Peyer's patch (tissue), 4 donors: ENCODE results near the gene SLC4A3. TPM values are rescaled to one million over a fixed set of nuclear protein-coding genes. Genes with fewer than 3 reads are reported as not detected.

Experiments used
- DNase-seq, 3 donors: peaks; one replicate each; pipeline ENCODE4 v3.0.0-alpha.2; 2017 to 2019
- H3K27ac ChIP-seq, 4 donors: fragments of 200-600 bp; sonication (generic); one replicate each; pipeline ENCODE4 v1.5.1; 2016 to 2019
- H3K27me3 ChIP-seq, 2 donors: fragments of 200-600 bp; sonication (generic); one replicate each; pipeline ENCODE4 v1.5.1; 2019
- H3K36me3 ChIP-seq, 3 donors: fragments of 200-600 bp; sonication (generic); one replicate each; pipeline ENCODE4 v1.5.1; 2016 to 2019
- H3K4me1 ChIP-seq, 4 donors: fragments of 200-600 bp; sonication (generic); one replicate each; pipeline ENCODE4 v1.5.1; 2016 to 2019
- H3K4me3 ChIP-seq, 4 donors: fragments of 200-600 bp; sonication (generic); 1 replicate in 3 of 4; 2 replicates in 1 of 4; pipeline ENCODE4 v1.5.1; 2016 to 2019; ENCODE audit warnings: mild to moderate bottlenecking in 1 of 4
- H3K9me3 ChIP-seq, 4 donors: fragments of 200-600 bp; sonication (generic); one replicate each; pipeline ENCODE4 v1.5.1; 2016 to 2019; ENCODE audit warnings: mild to moderate bottlenecking in 1 of 4
- CTCF ChIP-seq, 6 experiments: fragments of 450-650 bp in 4 of 6; fragments of 200-600 bp in 2 of 6; sonication (generic) in 1 of 6; IDR thresholded peaks; one replicate each; pipeline ENCODE4 v1.5.1; 2017 to 2019; ENCODE audit warnings: antibody characterized with exemption in 6 of 6, mild to moderate bottlenecking in 3 of 6, moderate library complexity in 1 of 6
- POLR2A ChIP-seq, 2 donors: fragments of 450-650 bp; IDR thresholded peaks; one replicate each; pipeline ENCODE4 v1.5.1; 2017; ENCODE audit warnings: antibody characterized with exemption in 2 of 2, mild to moderate bottlenecking in 2 of 2, moderate library complexity in 2 of 2
- total RNA-seq, 4 donors: library from RNA; depleted of rRNA; stranded (reverse); fragments of >200 nt; gene quantifications; one replicate each; pipeline ENCODE4 v1.1.0, GENCODE V29; 2016

SLC4A3 gene
- total RNA-seq, 4 donors from 2014 or later = 0.57 to 8.1 TPM; not detected in 2

- no peak for DNase-seq
- Histone ChIP-seq H3K4me1 (peaks cover 0 to 6% (median 3%) of the 10 kb centered on the region in 4 donors), H3K36me3 (peaks cover 0 to 72% (median 0%) of the 10 kb centered on the region in 3 donors), H3K27me3 (no peaks in the 10 kb centered on the region), H3K4me3 (no peak overlapping the region), H3K27ac (no peak overlapping the region), H3K9me3 (no peaks in the 10 kb centered on the region)
- no peak for TF ChIP-seq CTCF (IDR thresholded peaks at IDR 0.05)
- no peak for TF ChIP-seq POLR2A (IDR thresholded peaks at IDR 0.05)
Measured at GRCh38 chr2:219611306-219611705, 16.1 kb upstream of the SLC4A3 start.

- Histone ChIP-seq H3K9me3 (no peaks in the 10 kb centered on the region), H3K27me3 (no peaks in the 10 kb centered on the region), H3K36me3 (peaks cover 0 to 64% (median 0%) of the 10 kb centered on the region in 3 donors), H3K27ac (no peak overlapping the region), H3K4me1 (peaks cover 0 to 6% (median 3%) of the 10 kb centered on the region in 4 donors), H3K4me3 (no peak overlapping the region)
- TF ChIP-seq CTCF (IDR thresholded peaks at IDR 0.05) (no peak), POLR2A (IDR thresholded peaks at IDR 0.05) (no peak)
- DNase-seq = no peak
Measured at GRCh38 chr2:219611866-219612576, 15.4 kb upstream of the SLC4A3 start.

- Histone ChIP-seq H3K4me1 (peaks cover 0 to 6% (median 3%) of the 10 kb centered on the region in 4 donors), H3K36me3 (peaks cover 0 to 57% (median 0%) of the 10 kb centered on the region in 3 donors), H3K9me3 (no peaks in the 10 kb centered on the region), H3K27ac (no peak overlapping the region), H3K27me3 (no peaks in the 10 kb centered on the region), H3K4me3 (no peak overlapping the region)
- TF ChIP-seq POLR2A (IDR thresholded peaks at IDR 0.05) (no peak), CTCF (IDR thresholded peaks at IDR 0.05) (no peak)
- DNase-seq = peak in 2 of 3 donors; percentile 78 to 79
Measured at GRCh38 chr2:219612577-219613286, 14.7 kb upstream of the SLC4A3 start.

GRCh38 chr2:219613461-219614070 is 13.9 kb upstream of the SLC4A3 start:
- H3K36me3 ChIP-seq = peaks cover 0 to 49% (median 0%) of the 10 kb centered on the region in 3 donors
- no peak overlapping the region for H3K27ac ChIP-seq
- H3K4me1 ChIP-seq = peaks cover 0 to 6% (median 3%) of the 10 kb centered on the region in 4 donors
- no peaks in the 10 kb centered on the region for H3K9me3 ChIP-seq
- H3K27me3 ChIP-seq = no peaks in the 10 kb centered on the region
- no peak overlapping the region for H3K4me3 ChIP-seq
- TF ChIP-seq CTCF (IDR thresholded peaks at IDR 0.05) (no peak), POLR2A (IDR thresholded peaks at IDR 0.05) (no peak)
- DNase-seq = no peak

GRCh38 chr2:219614076-219614860 is 13.2 kb upstream of the SLC4A3 start:
- Histone ChIP-seq H3K27ac (no peak overlapping the region), H3K9me3 (no peaks in the 10 kb centered on the region), H3K4me3 (no peak overlapping the region), H3K36me3 (peaks cover 0 to 42% (median 0%) of the 10 kb centered on the region in 3 donors), H3K27me3 (no peaks in the 10 kb centered on the region), H3K4me1 (peaks cover 0 to 6% (median 3%) of the 10 kb centered on the region in 4 donors)
- no peak for DNase-seq
- TF ChIP-seq POLR2A (IDR thresholded peaks at IDR 0.05) (no peak), CTCF (IDR thresholded peaks at IDR 0.05) (no peak)
